ENCODE measurements around the gene CCS. TPM values are rescaled to one million over a fixed set of nuclear protein-coding genes. Genes with fewer than 3 reads are reported as not detected.

Gene CCS
- total and polyA plus RNA-seq, 9 of the 15 experiments (the other 6 are each of a cell fraction or from before 2014, with no cell fraction given), result 1.1 to 46.6 (median 26.8) TPM

GRCh38 chr11:66626926-66627325 is 33.9 kb downstream of the CCS start:
- no peaks in the 10 kb centered on the region for H3K27me3 ChIP-seq (ENCODE audit: control insufficient read depth in 2 of 2, insufficient read depth in 2 of 2, low read length in 2 of 2)
- H3K9me3 ChIP-seq (replicated peaks; ENCODE audit: control insufficient read depth, insufficient read depth, low read depth, low read length), result no peaks in the 10 kb centered on the region
- CTCF ChIA-PET (ENCODE audit: low intra/inter-chr PET ratio), result no interaction called here
- 95% methylated on average over 7 of the region's 7 CpGs for WGBS (ENCODE audit: insufficient coverage, low coverage, missing lambda C conversion rate)
- in situ Hi-C loops (cut with MboI), result no loop called here
- H3K36me3 ChIP-seq (ENCODE audit: control insufficient read depth, insufficient read depth, low read length), result peaks cover 94% of the 10 kb centered on the region
- FAIRE-seq, result no peak
- H3K4me1 ChIP-seq (replicated peaks in 1 of 2; ENCODE audit: control insufficient read depth in 2 of 2, insufficient read depth in 2 of 2, low read length in 2 of 2), result peaks cover 0 to 16% of the 10 kb centered on the region in 2 experiments; a peak in 2 of 5 replicates
- H3K27ac ChIP-seq (ENCODE audit: extremely low read depth, low read depth, low read length), result no peak overlapping the region
- intact Hi-C loops (cut with micrococcal nuclease), result no loop called here
- no peak overlapping the region for H2AFZ ChIP-seq (ENCODE audit: low read depth, low read length)
- POLR2A ChIA-PET, result interaction anchor here (0.6 to 26.4 kb wide), 7 partner anchors 4 to 136 kb away, joined by 3 to 387 read pairs (median 3); partner anchors contain the start of genes RBM14, RBM4, RBM4B and ZDHHC24
- H4K20me1 ChIP-seq (replicated peaks; ENCODE audit: control insufficient read depth, insufficient read depth, low read length), result peaks cover 39% of the 10 kb centered on the region
- H3K79me2 ChIP-seq (ENCODE audit: control insufficient read depth, insufficient read depth, low read length), result peaks cover 100% of the 10 kb centered on the region
- no peak overlapping the region for H3K4me2 ChIP-seq (ENCODE audit: insufficient read depth, low read length)
- no peak for TF ChIP-seq TEAD4 (IDR thresholded peaks at IDR 0.05; ENCODE audit: low read length)
- TF ChIP-seq TEAD4 (CRISPR knock-in tag; IDR thresholded peaks at IDR 0.05; ENCODE audit: borderline replicate concordance), result no peak
- no peak overlapping the region for H3K4me3 ChIP-seq
- no peak for ATAC-seq
- DNase-seq (ENCODE audit: extremely low read depth in 1 of 4, low spot score in 3 of 4), result no peak
- no peak overlapping the region for H3K9ac ChIP-seq (ENCODE audit: insufficient read depth in 1 of 2, low read depth in 2 of 2, low read length in 2 of 2)
- no peaks in the 10 kb centered on the region for H3K9me1 ChIP-seq (ENCODE audit: control insufficient read depth, insufficient read depth, low read length)
- no TSS peak for BruUV-seq (replicated peaks)

DNA sequence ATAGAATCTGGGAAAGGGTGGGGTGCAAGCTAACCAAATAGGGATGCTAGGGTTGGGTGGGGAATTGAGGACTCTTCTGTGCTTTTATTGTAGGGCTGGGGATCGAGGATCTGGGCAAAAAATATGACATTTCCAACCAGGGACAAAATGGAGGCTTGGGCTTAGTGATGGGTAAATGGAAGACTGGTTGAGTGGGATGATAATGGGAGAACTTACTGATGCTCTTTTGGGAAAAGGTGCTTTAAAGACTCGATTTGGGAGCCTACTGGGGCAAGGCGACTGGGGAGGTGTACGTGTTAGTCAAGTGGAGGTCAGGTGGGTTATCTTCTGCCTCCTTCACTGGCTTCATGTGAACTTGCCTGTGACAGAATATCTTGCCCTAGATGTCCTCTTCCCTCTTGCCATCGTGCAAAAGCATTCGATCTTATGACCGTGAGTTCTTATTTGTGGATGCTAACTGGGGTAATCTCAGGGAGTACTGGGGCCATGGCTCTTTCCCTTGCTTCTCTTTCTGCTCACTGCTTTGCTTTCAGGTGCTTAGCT is 35.1 kb downstream of the CCS start:
- Histone ChIP-seq H3K79me2 (ENCODE audit: control insufficient read depth, insufficient read depth, low read length) (peaks cover 99% of the 10 kb centered on the region), H3K4me2 (ENCODE audit: insufficient read depth, low read length) (no peak overlapping the region), H3K4me3 (no peak overlapping the region), H3K36me3 (ENCODE audit: control insufficient read depth, insufficient read depth, low read length) (peaks cover 93% of the 10 kb centered on the region), H3K9me1 (ENCODE audit: control insufficient read depth, insufficient read depth, low read length) (no peaks in the 10 kb centered on the region), H4K20me1 (replicated peaks; ENCODE audit: control insufficient read depth, insufficient read depth, low read length) (peaks cover 28% of the 10 kb centered on the region), H3K27me3 (ENCODE audit: control insufficient read depth in 2 of 2, insufficient read depth in 2 of 2, low read length in 2 of 2) (no peaks in the 10 kb centered on the region), H3K9me3 (replicated peaks; ENCODE audit: control insufficient read depth, insufficient read depth, low read depth, low read length) (no peaks in the 10 kb centered on the region), H3K9ac (ENCODE audit: insufficient read depth in 1 of 2, low read depth in 2 of 2, low read length in 2 of 2) (no peak overlapping the region), H2AFZ (ENCODE audit: low read depth, low read length) (no peak overlapping the region), H3K4me1 (replicated peaks in 1 of 2; ENCODE audit: control insufficient read depth in 2 of 2, insufficient read depth in 2 of 2, low read length in 2 of 2) (peaks cover 0 to 16% of the 10 kb centered on the region in 2 experiments; a peak in 2 of 5 replicates), H3K27ac (ENCODE audit: extremely low read depth, low read depth, low read length) (no peak overlapping the region)
- WGBS (ENCODE audit: insufficient coverage, low coverage, missing lambda C conversion rate), result 92% methylated on average over 7 of the region's 7 CpGs
- no peak for FAIRE-seq
- ATAC-seq, result peak; percentile 3; the same call in 1 of the 3 replicates
- ChIA-PET POLR2A (interaction anchor here (1.0 to 26.4 kb wide), 5 partner anchors 6 to 218 kb away, joined by 3 to 387 read pairs (median 5); partner anchors contain the start of genes RBM14 and RBM4), CTCF (ENCODE audit: low intra/inter-chr PET ratio) (no interaction called here)
- intact Hi-C loops (cut with micrococcal nuclease) (no loop called here), in situ Hi-C loops (cut with MboI) (no loop called here)
- TF ChIP-seq U2AF1 (optimal IDR thresholded peaks at IDR 0.05; ENCODE audit: low read depth, low read length), result no peak
- no peak for TF ChIP-seq NR1H2 (CRISPR knock-in tag; IDR thresholded peaks at IDR 0.05)
- peak; percentile 56; the same call in 1 of the 2 replicates for TF ChIP-seq POLR2A (conservative IDR thresholded peaks at IDR 0.05)
- peak; percentile 16; the same call in 1 of the 2 replicates for TF ChIP-seq POLR2AphosphoS5 (IDR thresholded peaks at IDR 0.05; ENCODE audit: control insufficient read depth, insufficient read depth, low read depth, low read length)
- TF ChIP-seq ZNF143 (CRISPR knock-in tag; IDR thresholded peaks at IDR 0.05), result no peak
- TF ChIP-seq THRB (CRISPR knock-in tag; conservative IDR thresholded peaks at IDR 0.05), result 0 out of 2 replicates have a peak, but pooled peaks have one; percentile 27
- TF ChIP-seq SUPT5H (IDR thresholded peaks at IDR 0.05), result peak; percentile 58; the same call in 1 of the 2 replicates
- DNase-seq (ENCODE audit: extremely low read depth in 1 of 4, low spot score in 3 of 4), result no peak
- TSS peak; percentile 2 for BruUV-seq (replicated peaks)
